SK-N-SH treated with all-trans-retinoic acid at 6 μM for 48 hours (cell line): Measurements from ENCODE around the gene IP6K2.
"Not testable (repeated sequence)": the region's sequence is repeated elsewhere in the genome, so short reads cannot be mapped to it uniquely, and the experiment has no call there.

Experiments
- ATAC-seq: fragments of 200-7000 bp; cut with Tn5 transposase; 3 replicates; pipeline ENCODE4 v1.9.1; 2020; ENCODE audit warnings: mild to moderate bottlenecking, moderate library complexity
- ARNTL ChIP-seq: fragments of 450-650 bp; formaldehyde crosslinking; IDR thresholded peaks from 2 replicates; pipeline ENCODE4 v1.5.0; 2020; ENCODE audit warnings: low read depth, mild to moderate bottlenecking, moderate library complexity, borderline replicate concordance
- BACH2 ChIP-seq: fragments of 250-450 bp; sonication (Bioruptor Pico); IDR thresholded peaks from 2 replicates; pipeline ENCODE4 v1.9.0; 2021; ENCODE audit warnings: mild to moderate bottlenecking, borderline replicate concordance
- CSDC2 ChIP-seq: fragments of 250-450 bp; sonication (Bioruptor Pico); IDR thresholded peaks from 2 replicates; pipeline ENCODE4 v1.5.0; 2020; ENCODE audit warnings: mild to moderate bottlenecking, moderate library complexity
- CSRNP3 ChIP-seq: fragments of 250-450 bp; sonication (Bioruptor Pico); IDR thresholded peaks from 2 replicates; pipeline ENCODE4 v1.5.1; 2021; ENCODE audit warnings: mild to moderate bottlenecking, moderate library complexity
- ESRRG ChIP-seq: fragments of 250-450 bp; sonication (Bioruptor Pico); IDR thresholded peaks from 2 replicates; pipeline ENCODE4 v1.6.1; 2021; ENCODE audit warnings: mild to moderate bottlenecking
- GLIS3 ChIP-seq: fragments of 250-450 bp; sonication (Bioruptor Pico); IDR thresholded peaks from 2 replicates; pipeline ENCODE4 v1.5.0; 2020; ENCODE audit warnings: mild to moderate bottlenecking, moderate library complexity
- ISL1 ChIP-seq: fragments of 250-450 bp; sonication (Bioruptor Pico); IDR thresholded peaks from 2 replicates; pipeline ENCODE4 v2.1.2; 2022; ENCODE audit warnings: mild to moderate bottlenecking, moderate library complexity
- OSR1 ChIP-seq: fragments of 250-450 bp; sonication (Bioruptor Pico); IDR thresholded peaks from 2 replicates; pipeline ENCODE4 v1.8.0; 2022; ENCODE audit warnings: moderate library complexity, mild to moderate bottlenecking, inconsistent platforms
- SNAI2 ChIP-seq: fragments of 250-450 bp; sonication (Bioruptor Pico); IDR thresholded peaks from 2 replicates; pipeline ENCODE4 v1.5.0; 2020; ENCODE audit warnings: mild to moderate bottlenecking, moderate library complexity
- TCF4 ChIP-seq: fragments of 250-450 bp; sonication (Bioruptor Pico); IDR thresholded peaks from 2 replicates; pipeline ENCODE4 v1.8.0; 2021; ENCODE audit warnings: mild to moderate bottlenecking, moderate library complexity, borderline replicate concordance
- TOX ChIP-seq: fragments of 250-450 bp; sonication (Bioruptor Pico); IDR thresholded peaks from 2 replicates; pipeline ENCODE4 v1.8.0; 2021; ENCODE audit warnings: mild to moderate bottlenecking, moderate library complexity, borderline replicate concordance
- ZC3H10 ChIP-seq: fragments of 250-450 bp; sonication (Bioruptor Pico); IDR thresholded peaks from 2 replicates; pipeline ENCODE4 v1.5.1; 2021; ENCODE audit warnings: mild to moderate bottlenecking, moderate library complexity
- ZFP3 ChIP-seq: fragments of 250-450 bp; sonication (Bioruptor Pico); IDR thresholded peaks from 2 replicates; pipeline ENCODE4 v1.5.0; 2020; ENCODE audit warnings: mild to moderate bottlenecking, moderate library complexity
- ZFP30 ChIP-seq: fragments of 450-650 bp; formaldehyde crosslinking; IDR thresholded peaks from 2 replicates; pipeline ENCODE4 v1.5.0; 2022; ENCODE audit warnings: mild to moderate bottlenecking, moderate library complexity
- ZNF565 ChIP-seq: fragments of 450-650 bp; formaldehyde crosslinking; conservative IDR thresholded peaks from 2 replicates; pipeline ENCODE4 v1.5.0; 2020; ENCODE audit warnings: low read depth, mild to moderate bottlenecking, moderate library complexity
- ZNF8 ChIP-seq: fragments of 450-650 bp; formaldehyde crosslinking; IDR thresholded peaks from 2 replicates; pipeline ENCODE4 v1.5.0; 2020; ENCODE audit warnings: mild to moderate bottlenecking, moderate library complexity
- TF ChIP-seq, protein P1 (sequence below): fragments of 250-450 bp; sonication (Bioruptor Pico); IDR thresholded peaks from 2 replicates; pipeline ENCODE4 v1.8.0; 2020; ENCODE audit warnings: mild to moderate bottlenecking, moderate library complexity, borderline replicate concordance
- TF ChIP-seq, protein P2 (sequence below): fragments of 250-450 bp; sonication (Bioruptor Pico); IDR thresholded peaks from 2 replicates; pipeline ENCODE4 v1.8.0; 2021; ENCODE audit warnings: low read depth, mild to moderate bottlenecking, moderate library complexity, borderline replicate concordance
- TF ChIP-seq, protein P3 (sequence below): fragments of 250-450 bp; sonication (Bioruptor Pico); IDR thresholded peaks from 2 replicates; pipeline ENCODE4 v1.5.1; 2020; ENCODE audit warnings: low read depth, mild to moderate bottlenecking, moderate library complexity

The IP6K2 gene

DNA sequence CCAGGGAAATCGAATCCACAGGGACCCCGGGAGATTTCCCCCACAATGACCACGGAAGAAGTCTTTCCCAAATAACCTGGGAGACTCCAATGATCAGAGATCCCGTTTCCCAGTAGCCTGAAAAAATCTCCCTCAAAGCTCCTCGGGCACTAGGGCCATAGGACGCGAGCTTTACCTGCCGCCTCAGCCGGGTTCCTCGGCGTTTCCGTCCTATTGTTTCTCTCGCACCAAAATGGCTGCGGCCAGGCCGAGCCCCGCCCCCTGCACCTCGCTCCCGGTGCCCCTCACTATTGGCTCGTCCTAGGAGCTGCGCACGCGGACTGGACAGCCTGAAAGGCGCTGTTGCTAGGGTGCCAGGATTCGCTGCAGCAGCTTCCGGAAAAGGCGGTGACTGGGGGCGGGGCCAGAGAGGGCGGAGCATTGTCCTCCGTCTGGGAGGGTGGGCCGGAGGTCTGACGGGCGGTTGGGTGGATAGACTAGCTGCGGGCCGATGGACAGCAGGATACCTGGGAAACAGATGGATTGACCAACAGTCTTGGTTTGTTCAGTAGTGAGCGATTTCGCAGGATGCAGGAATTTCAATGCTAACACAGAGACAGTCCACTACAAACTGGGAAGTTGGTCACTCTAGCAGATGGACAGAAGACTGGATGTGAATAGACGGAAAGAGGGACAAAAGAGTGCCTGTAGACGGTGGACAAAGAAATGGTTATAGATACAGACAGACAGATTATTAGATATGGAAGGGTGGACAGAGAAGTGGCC lies at the start of gene IP6K2:
Gene IP6K2 (minus strand): TSS at position 240 of the 765 bp plus-strand sequence. CDS start 21,930 bp downstream, outside the sequence.
- peak; percentile 97 for ATAC-seq
- no peak for TF ChIP-seq BACH2
- peak; percentile 30; the same call in 1 of the 2 replicates for TF ChIP-seq SNAI2 (CRISPR knock-in tag)
- TF ChIP-seq CSRNP3 (CRISPR knock-in tag), result 0 out of 2 replicates have a peak, but pooled peaks have one; percentile 11

- ATAC-seq, result peak; percentile 49; the same call in 1 of the 3 replicates
Observed at GRCh38 chr3:48765376-48765775, 48.4 kb upstream of the IP6K2 start.

DNA sequence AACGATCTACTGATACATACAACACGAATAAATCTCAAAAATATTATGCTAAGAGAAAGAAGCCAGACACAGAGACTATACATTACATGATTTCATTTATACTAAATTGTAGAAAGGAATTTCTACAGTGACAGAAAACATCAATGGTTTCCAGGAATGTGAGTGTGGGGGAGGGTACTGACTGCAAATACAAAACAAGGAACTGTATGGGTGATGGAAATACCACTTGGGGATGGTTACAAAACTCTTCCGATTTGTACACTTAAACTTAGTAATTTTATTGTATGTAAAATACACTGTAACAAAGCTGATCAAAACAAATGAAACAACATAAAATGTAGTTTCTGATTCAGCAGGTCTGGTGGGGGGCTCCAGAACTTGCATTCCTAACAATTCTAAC lies 45.8 kb upstream of the IP6K2 start:
- TF ChIP-seq, protein P1, sequence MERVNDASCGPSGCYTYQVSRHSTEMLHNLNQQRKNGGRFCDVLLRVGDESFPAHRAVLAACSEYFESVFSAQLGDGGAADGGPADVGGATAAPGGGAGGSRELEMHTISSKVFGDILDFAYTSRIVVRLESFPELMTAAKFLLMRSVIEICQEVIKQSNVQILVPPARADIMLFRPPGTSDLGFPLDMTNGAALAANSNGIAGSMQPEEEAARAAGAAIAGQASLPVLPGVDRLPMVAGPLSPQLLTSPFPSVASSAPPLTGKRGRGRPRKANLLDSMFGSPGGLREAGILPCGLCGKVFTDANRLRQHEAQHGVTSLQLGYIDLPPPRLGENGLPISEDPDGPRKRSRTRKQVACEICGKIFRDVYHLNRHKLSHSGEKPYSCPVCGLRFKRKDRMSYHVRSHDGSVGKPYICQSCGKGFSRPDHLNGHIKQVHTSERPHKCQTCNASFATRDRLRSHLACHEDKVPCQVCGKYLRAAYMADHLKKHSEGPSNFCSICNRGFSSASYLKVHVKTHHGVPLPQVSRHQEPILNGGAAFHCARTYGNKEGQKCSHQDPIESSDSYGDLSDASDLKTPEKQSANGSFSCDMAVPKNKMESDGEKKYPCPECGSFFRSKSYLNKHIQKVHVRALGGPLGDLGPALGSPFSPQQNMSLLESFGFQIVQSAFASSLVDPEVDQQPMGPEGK (CRISPR knock-in tag), result no peak
- no peak for TF ChIP-seq GLIS3 (CRISPR knock-in tag)
- TF ChIP-seq, protein P2, sequence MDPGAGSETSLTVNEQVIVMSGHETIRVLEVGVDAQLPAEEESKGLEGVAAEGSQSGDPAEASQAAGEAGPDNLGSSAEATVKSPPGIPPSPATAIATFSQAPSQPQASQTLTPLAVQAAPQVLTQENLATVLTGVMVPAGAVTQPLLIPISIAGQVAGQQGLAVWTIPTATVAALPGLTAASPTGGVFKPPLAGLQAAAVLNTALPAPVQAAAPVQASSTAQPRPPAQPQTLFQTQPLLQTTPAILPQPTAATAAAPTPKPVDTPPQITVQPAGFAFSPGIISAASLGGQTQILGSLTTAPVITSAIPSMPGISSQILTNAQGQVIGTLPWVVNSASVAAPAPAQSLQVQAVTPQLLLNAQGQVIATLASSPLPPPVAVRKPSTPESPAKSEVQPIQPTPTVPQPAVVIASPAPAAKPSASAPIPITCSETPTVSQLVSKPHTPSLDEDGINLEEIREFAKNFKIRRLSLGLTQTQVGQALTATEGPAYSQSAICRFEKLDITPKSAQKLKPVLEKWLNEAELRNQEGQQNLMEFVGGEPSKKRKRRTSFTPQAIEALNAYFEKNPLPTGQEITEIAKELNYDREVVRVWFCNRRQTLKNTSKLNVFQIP, result no peak
- no peak for TF ChIP-seq ARNTL (CRISPR knock-in tag)
- TF ChIP-seq BACH2, result no peak
- TF ChIP-seq ISL1 (CRISPR knock-in tag), result no peak
- no peak for ATAC-seq

More at GRCh38 chr3:48765376-48765775, 48.4 kb upstream of the IP6K2 start:
- TF ChIP-seq CSDC2 (CRISPR knock-in tag) (no peak), ZFP3 (CRISPR knock-in tag) (no peak), GLIS3 (CRISPR knock-in tag) (no peak), CSRNP3 (CRISPR knock-in tag) (no peak), SNAI2 (CRISPR knock-in tag) (no peak), BACH2 (no peak), ESRRG (CRISPR knock-in tag) (no peak), TOX (CRISPR knock-in tag) (no peak), ZNF8 (CRISPR knock-in tag) (no peak), ZFP30 (CRISPR knock-in tag) (no peak), ISL1 (CRISPR knock-in tag) (no peak), ARNTL (CRISPR knock-in tag) (no peak), ZC3H10 (no peak), ZNF565 (CRISPR knock-in tag) (no peak), TCF4 (CRISPR knock-in tag) (no peak), OSR1 (no peak)
- TF ChIP-seq, protein P1 (CRISPR knock-in tag), result no peak
- TF ChIP-seq, protein P3, sequence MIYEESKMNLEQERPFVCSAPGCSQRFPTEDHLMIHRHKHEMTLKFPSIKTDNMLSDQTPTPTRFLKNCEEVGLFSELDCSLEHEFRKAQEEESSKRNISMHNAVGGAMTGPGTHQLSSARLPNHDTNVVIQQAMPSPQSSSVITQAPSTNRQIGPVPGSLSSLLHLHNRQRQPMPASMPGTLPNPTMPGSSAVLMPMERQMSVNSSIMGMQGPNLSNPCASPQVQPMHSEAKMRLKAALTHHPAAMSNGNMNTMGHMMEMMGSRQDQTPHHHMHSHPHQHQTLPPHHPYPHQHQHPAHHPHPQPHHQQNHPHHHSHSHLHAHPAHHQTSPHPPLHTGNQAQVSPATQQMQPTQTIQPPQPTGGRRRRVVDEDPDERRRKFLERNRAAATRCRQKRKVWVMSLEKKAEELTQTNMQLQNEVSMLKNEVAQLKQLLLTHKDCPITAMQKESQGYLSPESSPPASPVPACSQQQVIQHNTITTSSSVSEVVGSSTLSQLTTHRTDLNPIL, result no peak
- TF ChIP-seq, protein P2, result no peak

- ATAC-seq, result not testable (repeated sequence)
Observed at GRCh38 chr3:48759991-48760540, 43.0 kb upstream of the IP6K2 start.

DNA sequence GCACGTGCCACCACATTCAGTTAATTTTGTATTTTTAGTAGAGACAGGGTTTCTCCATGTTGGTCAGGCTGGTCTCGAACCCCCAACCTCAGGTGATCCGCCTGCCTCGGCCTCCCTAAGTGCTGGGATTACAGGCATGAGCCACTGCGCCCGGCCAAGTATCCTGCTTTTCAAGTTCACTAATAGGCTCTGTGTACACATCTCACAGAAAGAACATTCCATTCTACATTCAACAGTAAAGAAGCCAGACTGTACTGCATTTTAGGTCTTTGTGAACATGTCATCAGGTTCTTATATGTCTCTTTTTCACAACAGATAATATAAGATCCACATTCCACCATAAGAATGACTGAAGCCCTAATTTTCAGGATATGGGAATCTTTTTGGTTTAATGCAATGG lies 42.5 kb upstream of the IP6K2 start:
- ATAC-seq, result not testable (repeated sequence)
